ENCODE results near the gene GPX8.

The GPX8 gene

GRCh38 chr5:55149308-55149795, 10.6 kb upstream of the GPX8 start:
- CTCF ChIA-PET: interaction anchor here (3.8 kb wide), 1 partner anchor 244 kb away, joined by 20 read pairs; no protein-coding TSS in a partner anchor
- peaks cover 0 to 5% (median 2%) of the 10 kb centered on the region in 4 experiments for H3K4me1 ChIP-seq (ENCODE audit: control extremely low read depth in 1 of 4, control insufficient read depth in 4 of 4, insufficient read depth in 4 of 4, low read length in 3 of 4)
- H3K27ac ChIP-seq (ENCODE audit: insufficient read depth in 1 of 2, low read depth in 1 of 2, low read length in 2 of 2, poor library complexity in 1 of 2, severe bottlenecking in 2 of 2): no peak overlapping the region

GRCh38 chr5:55151923-55152842, 7.8 kb upstream of the GPX8 start:
- H3K27me3 ChIP-seq (replicated peaks in 2 of 5; ENCODE audit: control insufficient read depth in 4 of 5, insufficient read depth in 5 of 5, low read length in 4 of 5): peaks cover 0 to 6% (median 4%) of the 10 kb centered on the region in 5 experiments
- H3K9me3 ChIP-seq (ENCODE audit: control extremely low read depth in 1 of 5, control insufficient read depth in 4 of 5, insufficient read depth in 2 of 5, low read depth in 1 of 5, low read length in 4 of 5): no peaks in the 10 kb centered on the region
- no peak for DNase-seq
- no peaks in the 10 kb centered on the region for H3K36me3 ChIP-seq (ENCODE audit: control insufficient read depth in 4 of 4, insufficient read depth in 4 of 4, low read length in 3 of 4)
- H3K4me1 ChIP-seq (ENCODE audit: control extremely low read depth in 1 of 4, control insufficient read depth in 4 of 4, insufficient read depth in 4 of 4, low read length in 3 of 4): no peaks in the 10 kb centered on the region
- 95% methylated on average over 2 of the region's 5 CpGs for WGBS (ENCODE audit: insufficient coverage)
- ChIA-PET CTCF (interaction anchor here (0.7 to 4.0 kb wide), 6 partner anchors 9 to 268 kb away, joined by 3 to 21 read pairs (median 4); no protein-coding TSS in a partner anchor), POLR2A (no interaction called here)
- no peak overlapping the region for H3K27ac ChIP-seq (ENCODE audit: insufficient read depth in 1 of 2, low read depth in 1 of 2, low read length in 2 of 2, poor library complexity in 1 of 2, severe bottlenecking in 2 of 2)
- H3K4me3 ChIP-seq (ENCODE audit: control insufficient read depth in 1 of 7, extremely low read depth in 1 of 7, insufficient read depth in 4 of 7, low read depth in 2 of 7, low read length in 6 of 7): no peak overlapping the region

More at GRCh38 chr5:55149308-55149795, 10.6 kb upstream of the GPX8 start:
- WGBS (ENCODE audit: insufficient coverage): 50% methylated on average over 2 of the region's 2 CpGs
- peaks cover 0 to 4% (median 0%) of the 10 kb centered on the region in 5 experiments for H3K27me3 ChIP-seq (replicated peaks in 2 of 5; ENCODE audit: control insufficient read depth in 4 of 5, insufficient read depth in 5 of 5, low read length in 4 of 5)
- POLR2A ChIA-PET: no interaction called here
- no peaks in the 10 kb centered on the region for H3K36me3 ChIP-seq (ENCODE audit: control insufficient read depth in 4 of 4, insufficient read depth in 4 of 4, low read length in 3 of 4)
- H3K9me3 ChIP-seq (ENCODE audit: control extremely low read depth in 1 of 5, control insufficient read depth in 4 of 5, insufficient read depth in 2 of 5, low read depth in 1 of 5, low read length in 4 of 5): no peaks in the 10 kb centered on the region
- no peak for DNase-seq
- no peak overlapping the region for H3K4me3 ChIP-seq (ENCODE audit: control insufficient read depth in 1 of 7, extremely low read depth in 1 of 7, insufficient read depth in 4 of 7, low read depth in 2 of 7, low read length in 6 of 7)

DNA sequence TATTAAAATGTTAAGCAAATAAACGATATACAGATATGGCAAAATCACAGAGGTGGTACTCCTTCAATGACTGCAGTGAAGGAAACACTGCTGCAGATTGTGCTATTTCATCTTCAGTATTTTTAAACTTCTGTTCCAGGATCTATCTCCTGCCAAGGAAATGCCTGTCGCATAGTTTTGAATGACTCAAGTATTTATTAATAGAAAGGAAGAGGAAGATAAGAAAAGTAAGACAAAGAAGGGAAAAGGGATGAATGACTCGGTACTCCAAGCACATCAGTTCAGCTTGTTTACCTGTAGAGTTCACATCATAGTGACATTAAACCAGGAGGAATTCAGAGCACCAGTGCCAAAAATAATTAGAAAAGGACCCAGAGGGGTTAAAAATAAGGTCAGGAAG, 5.1 kb upstream of the GPX8 start:
- H3K27ac ChIP-seq (ENCODE audit: insufficient read depth in 1 of 2, low read depth in 1 of 2, low read length in 2 of 2, poor library complexity in 1 of 2, severe bottlenecking in 2 of 2): no peak overlapping the region
- no peak overlapping the region for H3K4me3 ChIP-seq (ENCODE audit: control insufficient read depth in 1 of 7, extremely low read depth in 1 of 7, insufficient read depth in 4 of 7, low read depth in 2 of 7, low read length in 6 of 7)
- ChIA-PET POLR2A (no interaction called here), CTCF (interaction anchor here (1.5 kb wide), 1 partner anchor 637 kb away, joined by 5 read pairs; the partner anchor contains the start of gene SNX18)
- no peak for DNase-seq
- 28% methylated on average over 3 of the region's 3 CpGs for WGBS (ENCODE audit: insufficient coverage)
- peaks cover 0 to 6% (median 4%) of the 10 kb centered on the region in 5 experiments for H3K27me3 ChIP-seq (replicated peaks in 2 of 5; ENCODE audit: control insufficient read depth in 4 of 5, insufficient read depth in 5 of 5, low read length in 4 of 5)
- no peaks in the 10 kb centered on the region for H3K36me3 ChIP-seq (ENCODE audit: control insufficient read depth in 4 of 4, insufficient read depth in 4 of 4, low read length in 3 of 4)
- H3K4me1 ChIP-seq (ENCODE audit: control extremely low read depth in 1 of 4, control insufficient read depth in 4 of 4, insufficient read depth in 4 of 4, low read length in 3 of 4): peaks cover 0 to 2% (median under 1%) of the 10 kb centered on the region in 4 experiments
- no peaks in the 10 kb centered on the region for H3K9me3 ChIP-seq (ENCODE audit: control extremely low read depth in 1 of 5, control insufficient read depth in 4 of 5, insufficient read depth in 2 of 5, low read depth in 1 of 5, low read length in 4 of 5)

GRCh38 chr5:55160493-55161209, 680 bp downstream of the GPX8 start:
- ChIA-PET POLR2A (no interaction called here), CTCF (interaction anchor here (0.8 to 2.7 kb wide), 16 partner anchors 9 to 717 kb away, joined by 3 to 21 read pairs (median 4); partner anchors contain the start of gene SNX18)
- WGBS (ENCODE audit: insufficient coverage): 10% methylated on average over 3 of the region's 9 CpGs
- Histone ChIP-seq H3K27me3 (replicated peaks in 2 of 5; ENCODE audit: control insufficient read depth in 4 of 5, insufficient read depth in 5 of 5, low read length in 4 of 5) (peaks cover 0 to 16% (median 6%) of the 10 kb centered on the region in 5 experiments), H3K36me3 (ENCODE audit: control insufficient read depth in 4 of 4, insufficient read depth in 4 of 4, low read length in 3 of 4) (no peaks in the 10 kb centered on the region), H3K4me1 (ENCODE audit: control extremely low read depth in 1 of 4, control insufficient read depth in 4 of 4, insufficient read depth in 4 of 4, low read length in 3 of 4) (peaks cover 0 to 5% (median 1%) of the 10 kb centered on the region in 4 experiments), H3K9me3 (ENCODE audit: control extremely low read depth in 1 of 5, control insufficient read depth in 4 of 5, insufficient read depth in 2 of 5, low read depth in 1 of 5, low read length in 4 of 5) (no peaks in the 10 kb centered on the region), H3K4me3 (ENCODE audit: control insufficient read depth in 1 of 7, extremely low read depth in 1 of 7, insufficient read depth in 4 of 7, low read depth in 2 of 7, low read length in 6 of 7) (peak overlapping the region in 1 of 7 experiments; percentile 49), H3K27ac (ENCODE audit: insufficient read depth in 1 of 2, low read depth in 1 of 2, low read length in 2 of 2, poor library complexity in 1 of 2, severe bottlenecking in 2 of 2) (no peak overlapping the region)
- DNase-seq: no peak

DNA sequence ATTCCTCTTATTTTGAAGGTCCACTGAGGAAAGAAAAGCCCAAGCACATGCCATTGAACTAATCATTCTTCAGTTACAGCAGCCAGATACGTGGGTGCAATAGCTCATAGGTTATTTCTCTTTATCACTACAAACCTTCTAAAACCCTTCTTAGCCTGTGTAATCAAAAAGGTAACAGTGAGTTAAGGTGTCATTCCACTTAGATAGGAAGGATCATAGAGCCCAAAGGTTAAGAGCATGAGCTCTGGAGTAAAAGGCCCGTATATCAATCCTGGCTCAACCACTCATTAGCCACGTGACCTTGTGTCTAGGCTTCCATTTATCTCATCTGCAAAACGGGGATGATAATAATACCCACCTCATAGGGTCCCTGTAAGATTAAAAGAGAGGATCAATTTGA, 2.7 kb downstream of the GPX8 start:
- Histone ChIP-seq H3K27ac (ENCODE audit: insufficient read depth in 1 of 2, low read depth in 1 of 2, low read length in 2 of 2, poor library complexity in 1 of 2, severe bottlenecking in 2 of 2) (no peak overlapping the region), H3K27me3 (replicated peaks in 2 of 5; ENCODE audit: control insufficient read depth in 4 of 5, insufficient read depth in 5 of 5, low read length in 4 of 5) (peaks cover 2 to 31% (median 7%) of the 10 kb centered on the region in 5 experiments), H3K9me3 (ENCODE audit: control extremely low read depth in 1 of 5, control insufficient read depth in 4 of 5, insufficient read depth in 2 of 5, low read depth in 1 of 5, low read length in 4 of 5) (no peaks in the 10 kb centered on the region), H3K4me1 (ENCODE audit: control extremely low read depth in 1 of 4, control insufficient read depth in 4 of 4, insufficient read depth in 4 of 4, low read length in 3 of 4) (peaks cover 0 to 5% (median 1%) of the 10 kb centered on the region in 4 experiments), H3K4me3 (ENCODE audit: control insufficient read depth in 1 of 7, extremely low read depth in 1 of 7, insufficient read depth in 4 of 7, low read depth in 2 of 7, low read length in 6 of 7) (no peak overlapping the region), H3K36me3 (ENCODE audit: control insufficient read depth in 4 of 4, insufficient read depth in 4 of 4, low read length in 3 of 4) (no peaks in the 10 kb centered on the region)
- ChIA-PET CTCF (interaction anchor here (0.8 to 2.1 kb wide), 3 partner anchors 9 to 257 kb away, joined by 3 to 16 read pairs (median 10); no protein-coding TSS in a partner anchor), POLR2A (no interaction called here)
- no CpG with 5 or more reads among the region's 4 CpGs for WGBS (ENCODE audit: insufficient coverage)
- no peak for DNase-seq

DNA sequence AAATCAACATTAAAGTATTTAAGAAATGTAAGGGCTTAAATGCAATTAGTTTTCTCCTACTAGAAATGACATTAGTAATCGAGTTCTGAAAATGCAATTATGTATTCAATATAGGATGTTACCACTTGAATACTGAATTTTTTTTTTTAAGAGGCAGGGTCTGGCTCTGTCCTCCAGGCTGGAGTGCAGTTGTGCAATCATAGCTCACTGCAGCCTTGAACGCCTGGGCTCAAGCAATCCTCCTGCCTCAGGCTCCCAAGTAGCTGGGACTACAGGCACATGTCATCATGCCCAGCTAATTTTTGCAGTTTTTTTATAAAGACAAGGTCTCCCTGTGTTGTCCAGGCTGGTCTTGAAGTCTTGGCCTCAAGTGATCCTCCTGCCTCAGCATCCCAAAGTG, 11.5 kb downstream of the GPX8 start:
- H3K4me3 ChIP-seq (ENCODE audit: control insufficient read depth in 1 of 7, extremely low read depth in 1 of 7, insufficient read depth in 4 of 7, low read depth in 2 of 7, low read length in 6 of 7): no peak overlapping the region
- peaks cover 19 to 81% (median 29%) of the 10 kb centered on the region in 5 experiments for H3K27me3 ChIP-seq (replicated peaks in 2 of 5; ENCODE audit: control insufficient read depth in 4 of 5, insufficient read depth in 5 of 5, low read length in 4 of 5)
- ChIA-PET POLR2A (no interaction called here), CTCF (interaction anchor here (0.8 to 3.1 kb wide), 10 partner anchors 10 to 136 kb away, joined by 3 to 16 read pairs (median 4); partner anchors contain the start of genes CCNO, DHX29 and MTREX)
- no peaks in the 10 kb centered on the region for H3K36me3 ChIP-seq (ENCODE audit: control insufficient read depth in 4 of 4, insufficient read depth in 4 of 4, low read length in 3 of 4)
- no peak for DNase-seq
- WGBS (ENCODE audit: insufficient coverage): 83% methylated on average over 1 of the region's 2 CpGs
- no peak overlapping the region for H3K27ac ChIP-seq (ENCODE audit: insufficient read depth in 1 of 2, low read depth in 1 of 2, low read length in 2 of 2, poor library complexity in 1 of 2, severe bottlenecking in 2 of 2)
- peaks cover 5 to 27% (median 21%) of the 10 kb centered on the region in 4 experiments for H3K4me1 ChIP-seq (ENCODE audit: control extremely low read depth in 1 of 4, control insufficient read depth in 4 of 4, insufficient read depth in 4 of 4, low read length in 3 of 4)
- no peaks in the 10 kb centered on the region for H3K9me3 ChIP-seq (ENCODE audit: control extremely low read depth in 1 of 5, control insufficient read depth in 4 of 5, insufficient read depth in 2 of 5, low read depth in 1 of 5, low read length in 4 of 5)
